Skeletal muscle satellite cell (primary cell): ENCODE results near the gene ITPRIP.

Experiments used
- H3K27me3 ChIP-seq: 2 replicates; pipeline ENCODE4 v1.7.0; 2013; ENCODE audit warnings: low read length; ENCODE audit not compliant: control insufficient read depth, insufficient read depth
- H3K36me3 ChIP-seq: 2 replicates; pipeline ENCODE4 v1.7.0; 2013; ENCODE audit warnings: mild to moderate bottlenecking, control low read depth, low read length; ENCODE audit not compliant: insufficient read depth
- H3K4me1 ChIP-seq: 2 replicates; pipeline ENCODE4 v1.7.0; 2013; ENCODE audit warnings: low read length; ENCODE audit not compliant: control insufficient read depth, insufficient read depth
- H3K4me2 ChIP-seq: 2 replicates; pipeline ENCODE4 v1.7.0; 2013; ENCODE audit warnings: mild to moderate bottlenecking, low read length
- H3K4me3 ChIP-seq: 2 replicates; pipeline ENCODE4 v1.7.0; 2013; ENCODE audit warnings: low read length
- H3K9ac ChIP-seq: 2 replicates; pipeline ENCODE4 v1.7.0; 2013; ENCODE audit warnings: mild to moderate bottlenecking, low read depth, low read length, moderate library complexity
- H3K9me3 ChIP-seq: replicated peaks from 2 replicates; pipeline ENCODE4 v1.7.0; 2013; ENCODE audit warnings: mild to moderate bottlenecking, control low read depth, low read length

The ITPRIP gene

DNA sequence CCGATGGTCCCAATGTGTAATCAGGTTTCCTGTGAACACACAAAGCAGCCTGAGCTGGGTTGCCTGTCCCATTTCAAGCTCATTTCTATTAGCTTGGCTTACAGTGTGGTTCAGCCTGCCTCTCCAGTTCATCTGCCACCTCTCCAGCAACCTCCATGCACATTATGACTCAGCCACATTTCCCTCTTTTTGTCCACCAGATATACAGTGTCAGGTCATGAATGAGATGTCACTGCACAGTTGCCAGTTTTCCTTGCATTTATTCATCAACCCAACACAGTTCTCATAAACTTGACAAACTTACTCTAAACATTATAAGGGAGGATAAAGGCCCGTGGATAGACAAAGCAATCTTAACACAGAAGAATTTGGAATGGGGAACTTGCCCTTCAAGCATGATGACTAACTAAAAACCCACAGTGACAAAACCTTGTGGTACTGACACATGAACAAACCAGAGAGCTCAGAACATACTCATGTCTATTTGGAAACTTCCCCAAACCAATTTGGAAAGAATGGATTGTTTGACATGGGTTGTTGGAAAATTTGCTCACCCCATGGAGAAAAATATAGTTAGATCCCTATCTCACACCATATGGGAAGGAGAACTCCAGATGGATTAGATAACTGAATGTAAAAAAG lies 12.9 kb upstream of the ITPRIP start:
- Histone ChIP-seq H3K4me2 (no peak overlapping the region), H3K36me3 (no peaks in the 10 kb centered on the region), H3K4me1 (peaks cover 21% of the 10 kb centered on the region), H3K9me3 (no peaks in the 10 kb centered on the region), H3K4me3 (peak overlapping the region; percentile 3), H3K9ac (peak overlapping the region; percentile 3), H3K27me3 (peaks cover 6% of the 10 kb centered on the region)

DNA sequence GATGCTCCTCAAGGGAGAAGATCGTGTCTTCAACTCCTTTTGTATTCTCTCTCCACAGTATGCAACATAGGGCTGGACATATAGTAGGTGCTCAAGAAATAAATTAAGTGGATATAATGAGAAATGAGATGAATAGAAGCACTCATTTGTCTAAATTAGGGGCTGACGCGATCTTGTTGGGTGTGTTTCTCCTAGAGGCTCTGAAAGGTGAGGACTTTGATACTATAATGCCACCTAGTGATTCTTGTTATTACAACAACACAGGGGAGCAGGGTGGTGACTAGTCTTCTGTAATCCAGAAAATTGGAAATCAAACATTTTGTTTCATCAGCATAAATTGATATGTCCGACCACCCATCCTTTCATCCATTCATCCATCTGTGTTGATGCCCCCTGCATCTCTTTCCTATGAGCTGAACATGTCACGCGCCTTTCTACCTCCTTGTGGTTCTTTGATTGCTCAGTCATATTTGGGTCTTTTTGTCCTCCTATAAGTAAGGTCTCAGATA lies 11.9 kb upstream of the ITPRIP start:
- Histone ChIP-seq H3K4me2 (peak overlapping the region; percentile 47), H3K27me3 (peaks cover 6% of the 10 kb centered on the region), H3K9ac (peak overlapping the region; percentile 25), H3K9me3 (no peaks in the 10 kb centered on the region), H3K4me3 (no peak overlapping the region), H3K36me3 (no peaks in the 10 kb centered on the region), H3K4me1 (peaks cover 21% of the 10 kb centered on the region)

DNA sequence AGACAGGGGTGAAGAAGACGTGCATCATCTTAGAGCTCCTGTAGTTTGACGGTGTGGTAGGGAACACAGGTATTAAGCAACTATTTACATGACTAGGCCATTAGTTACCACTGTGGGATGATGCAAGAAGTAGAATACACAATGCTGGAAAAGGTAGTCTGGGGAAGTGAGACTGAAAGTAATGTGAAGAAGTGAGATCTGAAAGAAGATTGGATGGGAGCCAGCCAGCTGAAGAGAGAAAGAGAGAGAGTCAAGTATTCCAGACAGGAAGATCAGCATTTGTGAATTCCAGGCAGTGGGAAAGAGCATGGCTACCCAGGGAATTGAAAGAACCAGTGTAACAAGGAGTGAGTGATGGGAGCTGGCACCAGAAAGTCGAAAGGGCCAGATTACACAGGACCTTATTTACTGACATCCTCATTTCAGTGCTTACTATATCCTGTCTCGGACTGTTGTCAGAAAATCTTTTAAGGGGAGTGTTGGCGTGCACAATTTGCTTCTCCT lies 11.4 kb upstream of the ITPRIP start:
- Histone ChIP-seq H3K9me3 (no peaks in the 10 kb centered on the region), H3K4me3 (no peak overlapping the region), H3K4me2 (peak overlapping the region; percentile 47), H3K4me1 (peaks cover 21% of the 10 kb centered on the region), H3K36me3 (no peaks in the 10 kb centered on the region), H3K27me3 (peaks cover 6% of the 10 kb centered on the region), H3K9ac (peak overlapping the region; percentile 25)

DNA sequence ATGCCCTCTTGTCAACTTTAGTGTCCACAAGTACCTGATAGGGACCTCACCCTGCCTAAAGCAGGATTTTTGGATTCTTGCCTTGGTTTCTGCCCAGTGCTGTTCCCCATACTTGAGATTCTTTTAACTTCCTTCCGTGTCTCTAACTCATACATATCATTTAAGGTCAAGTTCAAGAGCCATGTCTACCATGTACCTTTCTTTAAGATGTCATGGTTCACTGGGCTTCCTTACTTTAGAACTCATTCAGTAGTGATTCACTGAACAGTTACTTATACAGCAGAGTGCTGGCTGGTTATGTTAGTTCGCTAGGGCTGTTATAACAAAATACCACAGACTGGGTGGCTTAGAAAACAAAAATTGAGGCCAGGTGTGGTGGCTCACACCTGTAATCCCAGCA lies 10.3 kb upstream of the ITPRIP start:
- Histone ChIP-seq H3K9me3 (no peaks in the 10 kb centered on the region), H3K4me1 (peaks cover 21% of the 10 kb centered on the region), H3K36me3 (no peaks in the 10 kb centered on the region), H3K4me3 (no peak overlapping the region), H3K27me3 (no peaks in the 10 kb centered on the region), H3K4me2 (no peak overlapping the region), H3K9ac (no peak overlapping the region)

DNA sequence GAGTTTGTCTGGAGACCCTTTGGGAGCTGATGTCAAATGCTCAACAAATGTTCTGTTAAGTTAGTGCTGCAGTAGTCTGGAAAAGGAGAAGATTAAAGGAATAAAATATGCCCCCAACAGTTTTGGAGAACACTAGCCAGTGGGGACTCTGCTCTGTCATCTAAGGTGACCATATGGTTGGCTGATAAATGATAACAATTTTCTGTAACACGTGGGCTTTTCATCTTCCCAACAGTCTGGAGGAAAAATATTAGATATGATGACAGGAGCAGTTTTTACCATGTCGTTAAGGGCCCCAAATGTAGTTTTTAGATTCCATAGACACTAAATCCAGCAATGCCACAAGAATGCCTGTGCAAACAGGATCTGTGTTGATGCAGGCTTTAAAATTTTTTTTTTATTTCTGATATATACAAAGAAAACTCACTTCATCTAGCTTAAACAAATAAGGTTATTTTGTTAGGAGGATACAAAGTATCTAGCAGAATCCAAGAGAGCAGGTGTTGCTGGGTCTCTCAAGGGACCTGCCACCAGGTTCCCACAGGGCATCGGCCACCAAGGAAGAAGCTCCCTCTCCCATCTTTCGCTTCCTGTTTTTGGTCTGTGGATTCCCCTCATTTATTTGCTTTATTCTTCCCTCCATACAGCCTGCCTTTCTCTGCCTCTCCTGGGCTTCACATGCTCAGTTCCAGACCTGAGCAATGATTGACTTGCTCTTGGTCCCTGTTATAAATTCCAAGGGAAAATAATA lies 9.2 kb upstream of the ITPRIP start:
- Histone ChIP-seq H3K9me3 (no peaks in the 10 kb centered on the region), H3K4me3 (no peak overlapping the region), H3K36me3 (no peaks in the 10 kb centered on the region)

DNA sequence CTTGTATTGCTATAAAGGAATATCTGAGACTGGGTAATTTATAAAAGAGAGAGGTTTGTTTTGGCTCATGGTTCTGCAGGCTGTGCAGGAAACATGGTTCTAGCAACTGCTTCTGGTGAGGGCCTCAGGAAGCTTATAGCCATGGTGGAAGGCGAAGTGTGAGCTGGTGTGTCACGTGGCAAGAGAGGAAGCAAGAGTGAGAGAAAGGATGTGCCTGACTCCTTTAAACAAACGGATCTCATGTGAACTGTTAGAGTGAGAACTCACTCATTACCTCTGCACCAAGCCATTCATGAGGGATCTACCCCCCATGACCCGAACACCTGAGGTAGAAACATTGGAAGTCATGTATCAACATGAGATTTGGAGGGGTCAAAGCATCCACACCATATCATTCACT lies 7.7 kb upstream of the ITPRIP start:
- no peaks in the 10 kb centered on the region for H3K27me3 ChIP-seq
- H3K4me3 ChIP-seq: no peak overlapping the region
- H3K9me3 ChIP-seq: no peaks in the 10 kb centered on the region
- H3K36me3 ChIP-seq: no peaks in the 10 kb centered on the region
- no peak overlapping the region for H3K9ac ChIP-seq
- H3K4me1 ChIP-seq: peaks cover 18% of the 10 kb centered on the region
- H3K4me2 ChIP-seq: no peak overlapping the region

More for the DNA sequence above, 9.2 kb upstream of the ITPRIP start:
- Histone ChIP-seq H3K4me2 (no peak overlapping the region), H3K27me3 (no peaks in the 10 kb centered on the region), H3K9ac (no peak overlapping the region), H3K4me1 (peaks cover 26% of the 10 kb centered on the region)

DNA sequence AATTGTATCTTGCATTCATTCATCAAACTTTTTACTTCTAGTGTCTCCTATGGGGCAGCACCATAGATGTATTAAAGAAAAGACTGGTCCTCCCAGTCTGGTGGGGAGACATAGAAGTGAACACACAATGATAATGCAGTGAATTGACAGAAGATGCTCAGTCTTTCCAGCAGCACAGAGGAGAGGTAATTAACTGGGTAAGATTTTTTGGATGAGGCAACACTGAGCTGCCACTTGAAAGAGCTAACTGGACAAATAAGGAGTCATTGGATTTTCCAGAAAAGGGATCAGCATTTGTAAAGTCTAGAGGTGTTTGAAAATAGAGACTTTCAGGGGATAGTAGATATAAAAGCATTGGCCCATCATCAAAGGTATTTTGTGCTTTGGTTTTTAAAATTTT lies 7.2 kb upstream of the ITPRIP start:
- Histone ChIP-seq H3K4me1 (peaks cover 15% of the 10 kb centered on the region), H3K4me2 (no peak overlapping the region), H3K9ac (no peak overlapping the region), H3K9me3 (no peaks in the 10 kb centered on the region), H3K36me3 (no peaks in the 10 kb centered on the region), H3K27me3 (no peaks in the 10 kb centered on the region), H3K4me3 (no peak overlapping the region)

DNA sequence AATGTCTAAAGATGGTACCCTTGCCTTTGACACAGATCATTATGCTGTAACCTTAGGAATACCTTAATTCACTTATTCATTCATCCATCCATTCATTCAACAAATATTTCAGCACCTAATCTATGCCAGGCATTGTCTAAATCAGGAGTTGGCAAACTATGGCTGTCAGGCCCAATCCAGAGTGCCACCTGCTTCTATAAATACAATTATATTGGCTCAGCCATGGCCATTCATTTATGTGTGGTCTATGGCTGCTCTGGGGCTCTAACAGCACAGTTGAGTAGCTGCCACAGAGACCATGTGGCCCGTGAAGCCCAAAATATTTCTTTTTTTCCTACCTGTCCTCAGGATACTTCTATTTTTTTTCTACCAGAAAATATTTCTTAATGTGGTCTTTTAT lies 6.0 kb upstream of the ITPRIP start:
- H3K4me3 ChIP-seq: no peak overlapping the region
- no peaks in the 10 kb centered on the region for H3K36me3 ChIP-seq
- H3K9me3 ChIP-seq: no peaks in the 10 kb centered on the region
- H3K27me3 ChIP-seq: no peaks in the 10 kb centered on the region
- no peak overlapping the region for H3K9ac ChIP-seq
- no peak overlapping the region for H3K4me2 ChIP-seq
- H3K4me1 ChIP-seq: peaks cover 19% of the 10 kb centered on the region

DNA sequence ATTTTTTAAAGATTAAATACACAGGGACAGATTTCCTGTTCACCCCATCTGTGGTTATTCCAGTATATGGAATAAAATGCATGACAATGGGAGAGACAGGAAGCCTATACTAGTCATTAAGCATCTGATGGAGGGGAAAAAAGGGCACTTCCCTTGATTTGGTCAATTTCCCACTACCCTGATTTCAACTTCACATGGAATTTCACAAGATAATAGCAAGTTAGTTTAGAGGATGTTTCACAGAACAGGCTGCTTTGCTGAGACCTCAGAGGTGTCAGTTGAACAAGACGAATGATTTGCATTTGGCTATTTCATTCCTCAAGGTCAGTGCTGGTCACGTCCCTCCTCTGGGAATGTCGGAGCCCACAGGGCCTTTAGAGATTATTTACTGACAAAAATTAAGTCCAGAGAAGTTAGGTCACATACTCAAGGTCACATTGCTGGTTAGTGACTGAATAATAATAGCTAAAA lies 4.7 kb upstream of the ITPRIP start:
- Histone ChIP-seq H3K4me2 (no peak overlapping the region), H3K4me1 (peaks cover 21% of the 10 kb centered on the region), H3K9ac (no peak overlapping the region), H3K27me3 (no peaks in the 10 kb centered on the region), H3K36me3 (no peaks in the 10 kb centered on the region), H3K9me3 (no peaks in the 10 kb centered on the region), H3K4me3 (no peak overlapping the region)

DNA sequence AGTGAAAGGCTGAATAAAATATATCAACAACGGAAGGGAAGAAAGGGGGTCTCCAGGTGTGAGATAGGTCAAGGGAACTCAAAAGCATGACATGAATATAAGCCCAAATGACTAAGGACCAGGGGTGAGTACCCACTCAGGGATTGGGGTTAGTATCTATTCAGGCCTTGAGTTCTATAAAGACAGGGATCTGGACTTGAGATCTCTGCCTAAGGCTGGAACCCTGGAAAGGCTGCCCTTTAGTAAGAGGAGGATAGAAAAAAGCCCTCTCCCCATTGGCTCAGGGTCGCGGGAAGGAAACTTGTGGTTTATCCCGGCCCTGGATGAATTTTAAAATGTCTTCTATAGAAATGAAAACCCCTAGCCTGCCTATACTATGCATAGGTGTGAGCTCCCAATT lies 2.4 kb upstream of the ITPRIP start:
- Histone ChIP-seq H3K9ac (no peak overlapping the region), H3K4me3 (no peak overlapping the region), H3K4me2 (no peak overlapping the region), H3K9me3 (no peaks in the 10 kb centered on the region), H3K4me1 (peaks cover 27% of the 10 kb centered on the region), H3K36me3 (peaks cover 3% of the 10 kb centered on the region), H3K27me3 (no peaks in the 10 kb centered on the region)

DNA sequence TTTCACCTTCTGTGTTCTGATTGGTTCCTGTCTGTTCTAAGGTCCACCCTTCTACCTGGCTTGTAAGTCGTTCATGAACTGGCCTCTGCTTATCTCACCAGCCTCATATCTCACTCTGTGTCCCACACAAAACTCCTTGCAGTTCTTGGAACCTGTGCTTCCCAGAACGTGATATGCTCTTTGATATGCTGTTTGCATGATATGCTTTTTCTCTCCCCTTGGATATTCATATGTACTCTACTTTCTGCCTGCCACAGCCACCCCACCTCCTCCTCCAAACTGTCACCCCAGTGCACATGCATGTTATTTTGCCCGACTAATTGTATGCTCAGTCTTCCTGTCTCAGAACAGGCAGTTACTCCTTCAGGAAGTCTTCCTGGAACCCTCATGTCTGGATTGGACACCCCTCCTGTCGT lies 1.9 kb upstream of the ITPRIP start:
- Histone ChIP-seq H3K27me3 (no peaks in the 10 kb centered on the region), H3K9ac (no peak overlapping the region), H3K4me2 (peak overlapping the region; percentile 92), H3K9me3 (no peaks in the 10 kb centered on the region), H3K4me1 (peaks cover 32% of the 10 kb centered on the region), H3K36me3 (peaks cover 9% of the 10 kb centered on the region), H3K4me3 (peak overlapping the region; percentile 96)
